ENCODE data around the gene TOP2A.
"Not testable (repeated sequence)": the region's sequence is repeated elsewhere in the genome, so short reads cannot be mapped to it uniquely, and the experiment has no call there.

Gene TOP2A

GRCh38 chr17:40425741-40426140 is 8.0 kb upstream of the TOP2A start:
- no peak for DNase-seq

GRCh38 chr17:40422990-40423633 is 5.4 kb upstream of the TOP2A start:
- DNase-seq = no peak

- peak; percentile 52 for DNase-seq
Measured at GRCh38 chr17:40419559-40420331, 2.0 kb upstream of the TOP2A start.

GRCh38 chr17:40418428-40418706 is 671 bp upstream of the TOP2A start:
- DNase-seq = no peak

GRCh38 chr17:40417258-40417608 is 463 bp downstream of the TOP2A start:
- DNase-seq = no peak

GRCh38 chr17:40416671-40417070 is 1.0 kb downstream of the TOP2A start:
- no peak for DNase-seq

GRCh38 chr17:40415390-40415789 is 2.3 kb downstream of the TOP2A start:
- DNase-seq = peak; percentile 53

GRCh38 chr17:40414312-40414711 is 3.4 kb downstream of the TOP2A start:
- DNase-seq = not testable (repeated sequence)

GRCh38 chr17:40412880-40413279 is 4.8 kb downstream of the TOP2A start:
- DNase-seq = no peak

- no peak for DNase-seq
Measured at GRCh38 chr17:40411821-40412220, 5.9 kb downstream of the TOP2A start.

GRCh38 chr17:40410082-40410481 is 7.6 kb downstream of the TOP2A start:
- DNase-seq = no peak

GRCh38 chr17:40409540-40409939 is 8.2 kb downstream of the TOP2A start:
- not testable (repeated sequence) for DNase-seq

- no peak for DNase-seq
Measured at GRCh38 chr17:40407460-40407859, 10.2 kb downstream of the TOP2A start.

- DNase-seq = no peak
Measured at GRCh38 chr17:40404003-40404402, 13.7 kb downstream of the TOP2A start.

- no peak for DNase-seq
Measured at GRCh38 chr17:40402668-40403067, 15.0 kb downstream of the TOP2A start.

GRCh38 chr17:40399185-40399584 is 18.5 kb downstream of the TOP2A start:
- DNase-seq = peak; percentile 44

GRCh38 chr17:40386555-40386954 is 31.1 kb downstream of the TOP2A start:
- not testable (repeated sequence) for DNase-seq

GRCh38 chr17:40382251-40382650 is 35.4 kb downstream of the TOP2A start:
- no peak for DNase-seq

- DNase-seq = no peak
Measured at GRCh38 chr17:40378966-40379365, 38.7 kb downstream of the TOP2A start.

GRCh38 chr17:40377832-40378231 is 39.9 kb downstream of the TOP2A start:
- no peak for DNase-seq

- peak; percentile 23 for DNase-seq
Measured at GRCh38 chr17:40376541-40376940, 41.2 kb downstream of the TOP2A start.

- DNase-seq = not testable (repeated sequence)
Measured at GRCh38 chr17:40375786-40376185, 41.9 kb downstream of the TOP2A start.

- no peak for DNase-seq
Measured at GRCh38 chr17:40374821-40375498, 42.7 kb downstream of the TOP2A start.

- DNase-seq = no peak
Measured at GRCh38 chr17:40373999-40374398, 43.7 kb downstream of the TOP2A start.
